CD8-positive, alpha-beta memory T cell (primary cell): ENCODE measurements around the gene RERE. TPM values are rescaled to one million over a fixed set of nuclear protein-coding genes. Genes with fewer than 3 reads are reported as not detected.
"Not testable (repeated sequence)": the region's sequence is repeated elsewhere in the genome, so short reads cannot be mapped to it uniquely, and the experiment has no call there.

Experiments used
- CTCF ChIA-PET: fragments of 350-600 bp; sonication (Branson Sonifier 250); formaldehyde crosslinking; loops from one replicate; lab custom pipeline; 2021; ENCODE audit warnings: antibody characterized with exemption; lab: Charles Lee
- POLR2A ChIA-PET: fragments of 350-600 bp; sonication (Branson Sonifier 250); formaldehyde crosslinking; loops from one replicate; lab custom pipeline; 2021; ENCODE audit warnings: antibody characterized with exemption; lab: Charles Lee
- DNase-seq, 5 donors: peaks; one replicate each; pipeline versions ENCODE4 v3.0.0 to v3.0.0-alpha.2; 2020 to 2022; ENCODE audit warnings: mixed read lengths in 1 of 5
- H3K27ac ChIP-seq: one replicate; pipeline ENCODE4 v1.7.0; 2013; ENCODE audit warnings: low read depth, mild to moderate bottlenecking, low read length, moderate library complexity
- H3K27me3 ChIP-seq: 2 replicates; pipeline ENCODE4 v1.7.0; 2013; ENCODE audit warnings: low read length, mild to moderate bottlenecking; ENCODE audit not compliant: insufficient read depth, poor library complexity, severe bottlenecking
- H3K36me3 ChIP-seq: 2 replicates; pipeline ENCODE4 v1.7.0; 2013; ENCODE audit warnings: mild to moderate bottlenecking, low read length, moderate library complexity; ENCODE audit not compliant: insufficient read depth
- H3K4me1 ChIP-seq: 2 replicates; pipeline ENCODE4 v1.7.0; 2013; ENCODE audit warnings: mild to moderate bottlenecking, low read length, moderate library complexity; ENCODE audit not compliant: insufficient read depth
- H3K4me3 ChIP-seq: 2 replicates; pipeline ENCODE4 v1.7.0; 2013; ENCODE audit warnings: mild to moderate bottlenecking, low read length
- H3K9me3 ChIP-seq: 2 replicates; pipeline ENCODE4 v1.7.0; 2013; ENCODE audit warnings: mild to moderate bottlenecking, low read length
- H3K27ac Mint-ChIP-seq, 8 donors: one replicate each; pipeline ENCODE4 v1.8.0; 2020 to 2021; ENCODE audit warnings: mixed read lengths in 8 of 8, mild to moderate bottlenecking in 6 of 8, inconsistent platforms in 3 of 8, moderate library complexity in 3 of 8
- H3K27me3 Mint-ChIP-seq, 2 donors: one replicate each; pipeline ENCODE4 v1.8.0; 2020 to 2021; ENCODE audit warnings: mixed read lengths in 2 of 2, mild to moderate bottlenecking in 1 of 2, moderate library complexity in 1 of 2
- H3K36me3 Mint-ChIP-seq, 3 donors: one replicate each; pipeline ENCODE4 v1.8.0; 2020 to 2021; ENCODE audit warnings: mixed read lengths in 3 of 3, inconsistent platforms in 1 of 3, mild to moderate bottlenecking in 1 of 3
- H3K4me1 Mint-ChIP-seq, 3 donors: one replicate each; pipeline ENCODE4 v1.8.0; 2020 to 2021; ENCODE audit warnings: mixed read lengths in 3 of 3, inconsistent platforms in 1 of 3, mild to moderate bottlenecking in 1 of 3
- H3K4me3 Mint-ChIP-seq, 7 donors: one replicate each; pipeline ENCODE4 v1.8.0; 2020 to 2021; ENCODE audit warnings: mixed read lengths in 7 of 7, mild to moderate bottlenecking in 6 of 7, moderate library complexity in 4 of 7, inconsistent platforms in 2 of 7
- H3K9me3 Mint-ChIP-seq, 5 donors: one replicate each; pipeline ENCODE4 v1.8.0; 2020 to 2022; ENCODE audit warnings: mixed read lengths in 5 of 5, mild to moderate bottlenecking in 3 of 5, moderate library complexity in 2 of 5, inconsistent platforms in 1 of 5
- polyA plus RNA-seq: library from polyadenylated mRNA; unstranded; fragments of 300-500 nt; fragmentation: Illumina TruSeq; gene quantifications from one replicate; pipeline ENCODE4 v1.2.3, GENCODE V29; 2021
- total RNA-seq, 2 experiments: library from RNA; stranded (reverse); gene quantifications; one replicate each; pipeline ENCODE4 v1.2.3, GENCODE V29; 2021

Gene RERE
- total and polyA plus RNA-seq, 3 experiments from 2014 or later, result 10.9 to 39.2 (median 37.9) TPM

GRCh38 chr1:8736927-8737326 lies 80.5 kb downstream of the RERE start:
- Mint-ChIP-seq H3K36me3 (peaks cover 12 to 20% (median 12%) of the 10 kb centered on the region in 3 donors), H3K27me3 (no peaks in the 10 kb centered on the region), H3K9me3 (peaks cover 3 to 12% (median 8%) of the 10 kb centered on the region in 5 donors), H3K4me1 (peaks cover 0 to 4% (median 2%) of the 10 kb centered on the region in 3 donors), H3K4me3 (no peak overlapping the region), H3K27ac (no peak overlapping the region)
- DNase-seq, result no peak
- Histone ChIP-seq H3K27me3 (no peaks in the 10 kb centered on the region), H3K9me3 (no peaks in the 10 kb centered on the region), H3K36me3 (no peaks in the 10 kb centered on the region), H3K27ac (no peak overlapping the region), H3K4me1 (no peaks in the 10 kb centered on the region), H3K4me3 (no peak overlapping the region)
- ChIA-PET CTCF (no interaction called here), POLR2A (no interaction called here)

GRCh38 chr1:8733484-8733883 lies 84.0 kb downstream of the RERE start:
- peaks cover 2% of the 10 kb centered on the region in 3 donors for H3K4me1 Mint-ChIP-seq
- DNase-seq, result no peak
- Histone ChIP-seq H3K36me3 (no peaks in the 10 kb centered on the region), H3K27me3 (no peaks in the 10 kb centered on the region), H3K9me3 (no peaks in the 10 kb centered on the region), H3K4me1 (no peaks in the 10 kb centered on the region), H3K27ac (no peak overlapping the region), H3K4me3 (no peak overlapping the region)
- ChIA-PET POLR2A (no interaction called here), CTCF (interaction anchor here (1.2 kb wide), 1 partner anchor 116 kb away, joined by 3 read pairs; no protein-coding TSS in a partner anchor)
- H3K9me3 Mint-ChIP-seq, result peaks cover 0 to 11% (median 6%) of the 10 kb centered on the region in 5 donors
- no peaks in the 10 kb centered on the region for H3K27me3 Mint-ChIP-seq
- H3K36me3 Mint-ChIP-seq, result peaks cover 4 to 17% (median 6%) of the 10 kb centered on the region in 3 donors
- H3K4me3 Mint-ChIP-seq, result no peak overlapping the region
- peak overlapping the region in 1 of 8 donors; percentile 6 for H3K27ac Mint-ChIP-seq

GRCh38 chr1:8731162-8731561 lies 86.3 kb downstream of the RERE start:
- Histone ChIP-seq H3K27ac (no peak overlapping the region), H3K36me3 (no peaks in the 10 kb centered on the region), H3K27me3 (no peaks in the 10 kb centered on the region), H3K4me3 (no peak overlapping the region), H3K4me1 (no peaks in the 10 kb centered on the region), H3K9me3 (no peaks in the 10 kb centered on the region)
- Mint-ChIP-seq H3K9me3 (peaks cover 0 to 11% (median 6%) of the 10 kb centered on the region in 5 donors), H3K27me3 (no peaks in the 10 kb centered on the region), H3K4me1 (peaks cover 0 to 8% (median 1%) of the 10 kb centered on the region in 3 donors), H3K4me3 (no peak overlapping the region), H3K27ac (no peak overlapping the region), H3K36me3 (peaks cover 4 to 17% (median 6%) of the 10 kb centered on the region in 3 donors)
- no peak for DNase-seq
- ChIA-PET POLR2A (interaction anchor here (0.6 to 0.7 kb wide), 2 partner anchors 30 to 154 kb away, joined by 3 read pairs; no protein-coding TSS in a partner anchor), CTCF (interaction anchor here (0.7 to 6.9 kb wide), 3 partner anchors 118 to 220 kb away, joined by 3 to 68 read pairs (median 8); no protein-coding TSS in a partner anchor)

- Mint-ChIP-seq H3K27me3 (no peaks in the 10 kb centered on the region), H3K4me3 (no peak overlapping the region), H3K36me3 (peaks cover 2 to 17% (median 6%) of the 10 kb centered on the region in 3 donors), H3K9me3 (peaks cover 0 to 11% (median 6%) of the 10 kb centered on the region in 5 donors), H3K4me1 (peaks cover 0 to 8% (median 1%) of the 10 kb centered on the region in 3 donors), H3K27ac (peak overlapping the region in 2 of 8 donors; percentile 37 to 42)
- H3K27ac ChIP-seq, result no peak overlapping the region
- DNase-seq, result no peak
- no peaks in the 10 kb centered on the region for H3K9me3 ChIP-seq
- POLR2A ChIA-PET, result no interaction called here
- CTCF ChIA-PET, result interaction anchor here (2.9 to 6.9 kb wide), 2 partner anchors 167 to 175 kb away, joined by 18 to 68 read pairs; no protein-coding TSS in a partner anchor
- no peaks in the 10 kb centered on the region for H3K4me1 ChIP-seq
- no peak overlapping the region for H3K4me3 ChIP-seq
- H3K36me3 ChIP-seq, result no peaks in the 10 kb centered on the region
- no peaks in the 10 kb centered on the region for H3K27me3 ChIP-seq
These were observed 89.0 kb downstream of the RERE start for GRCh38 chr1:8728464-8728863.

GRCh38 chr1:8727809-8728213 lies 89.6 kb downstream of the RERE start:
- Mint-ChIP-seq H3K27ac (peak overlapping the region in 3 of 8 donors; percentile 12 to 42 (median 21)), H3K4me3 (no peak overlapping the region), H3K4me1 (peaks cover 3 to 8% (median 4%) of the 10 kb centered on the region in 3 donors), H3K9me3 (peaks cover 0 to 11% (median 6%) of the 10 kb centered on the region in 5 donors), H3K27me3 (no peaks in the 10 kb centered on the region), H3K36me3 (peaks cover 2 to 17% (median 6%) of the 10 kb centered on the region in 3 donors)
- Histone ChIP-seq H3K27ac (no peak overlapping the region), H3K4me3 (no peak overlapping the region), H3K36me3 (no peaks in the 10 kb centered on the region), H3K4me1 (no peaks in the 10 kb centered on the region), H3K9me3 (no peaks in the 10 kb centered on the region), H3K27me3 (no peaks in the 10 kb centered on the region)
- no peak for DNase-seq
- ChIA-PET CTCF (interaction anchor here (1.5 to 6.9 kb wide), 5 partner anchors 121 to 379 kb away, joined by 4 to 68 read pairs (median 18); no protein-coding TSS in a partner anchor), POLR2A (no interaction called here)

GRCh38 chr1:8727316-8727715 lies 90.1 kb downstream of the RERE start:
- H3K27ac Mint-ChIP-seq, H3K4me1 Mint-ChIP-seq, H3K27ac ChIP-seq, H3K27me3 Mint-ChIP-seq, H3K9me3 ChIP-seq, H3K4me1 ChIP-seq, H3K36me3 ChIP-seq, POLR2A ChIA-PET, H3K27me3 ChIP-seq, H3K4me3 ChIP-seq, H3K4me3 Mint-ChIP-seq, DNase-seq: not testable (repeated sequence)
- Mint-ChIP-seq H3K36me3 (peaks cover 2 to 16% (median 6%) of the 10 kb centered on the region in 3 donors), H3K9me3 (peaks cover 0 to 10% (median 6%) of the 10 kb centered on the region in 5 donors)
- CTCF ChIA-PET, result interaction anchor here (0.7 to 6.9 kb wide), 15 partner anchors 18 to 711 kb away, joined by 3 to 68 read pairs (median 4); no protein-coding TSS in a partner anchor

- H3K4me3 ChIP-seq, H3K4me1 ChIP-seq, H3K36me3 ChIP-seq, H3K27ac ChIP-seq, H3K9me3 ChIP-seq, H3K4me1 Mint-ChIP-seq, H3K27me3 ChIP-seq, H3K27me3 Mint-ChIP-seq, POLR2A ChIA-PET, H3K9me3 Mint-ChIP-seq, DNase-seq, H3K4me3 Mint-ChIP-seq, H3K27ac Mint-ChIP-seq: not testable (repeated sequence)
- H3K36me3 Mint-ChIP-seq, result peaks cover 1 to 11% (median 2%) of the 10 kb centered on the region in 3 donors
- CTCF ChIA-PET, result interaction anchor here (0.6 to 6.9 kb wide), 22 partner anchors 14 to 1058 kb away, joined by 3 to 68 read pairs (median 4); no protein-coding TSS in a partner anchor
These were observed 90.6 kb downstream of the RERE start for GRCh38 chr1:8726801-8727186.

- Mint-ChIP-seq H3K9me3 (no peaks in the 10 kb centered on the region), H3K4me1 (peaks cover 8 to 9% (median 9%) of the 10 kb centered on the region in 3 donors), H3K27me3 (no peaks in the 10 kb centered on the region), H3K27ac (peak overlapping the region in 3 of 8 donors; percentile 26 to 55 (median 29)), H3K36me3 (peaks cover 0 to 3% (median 3%) of the 10 kb centered on the region in 3 donors), H3K4me3 (no peak overlapping the region)
- no peaks in the 10 kb centered on the region for H3K27me3 ChIP-seq
- no peaks in the 10 kb centered on the region for H3K36me3 ChIP-seq
- CTCF ChIA-PET, result interaction anchor here (1.7 to 1.9 kb wide), 2 partner anchors 26 to 161 kb away, joined by 5 to 6 read pairs; no protein-coding TSS in a partner anchor
- no peak overlapping the region for H3K27ac ChIP-seq
- DNase-seq, result no peak
- H3K9me3 ChIP-seq, result no peaks in the 10 kb centered on the region
- H3K4me1 ChIP-seq, result no peaks in the 10 kb centered on the region
- POLR2A ChIA-PET, result no interaction called here
- H3K4me3 ChIP-seq, result no peak overlapping the region
These were observed 94.4 kb downstream of the RERE start for GRCh38 chr1:8723010-8723409.
